ENCODE results near the gene MTUS2.
A peak's percentile ranks its signal among the peaks of the same experiment; 100 is the strongest.
"Not testable (repeated sequence)": the region's sequence is repeated elsewhere in the genome, so short reads cannot be mapped to it uniquely, and the experiment has no call there.

Gene MTUS2

DNA sequence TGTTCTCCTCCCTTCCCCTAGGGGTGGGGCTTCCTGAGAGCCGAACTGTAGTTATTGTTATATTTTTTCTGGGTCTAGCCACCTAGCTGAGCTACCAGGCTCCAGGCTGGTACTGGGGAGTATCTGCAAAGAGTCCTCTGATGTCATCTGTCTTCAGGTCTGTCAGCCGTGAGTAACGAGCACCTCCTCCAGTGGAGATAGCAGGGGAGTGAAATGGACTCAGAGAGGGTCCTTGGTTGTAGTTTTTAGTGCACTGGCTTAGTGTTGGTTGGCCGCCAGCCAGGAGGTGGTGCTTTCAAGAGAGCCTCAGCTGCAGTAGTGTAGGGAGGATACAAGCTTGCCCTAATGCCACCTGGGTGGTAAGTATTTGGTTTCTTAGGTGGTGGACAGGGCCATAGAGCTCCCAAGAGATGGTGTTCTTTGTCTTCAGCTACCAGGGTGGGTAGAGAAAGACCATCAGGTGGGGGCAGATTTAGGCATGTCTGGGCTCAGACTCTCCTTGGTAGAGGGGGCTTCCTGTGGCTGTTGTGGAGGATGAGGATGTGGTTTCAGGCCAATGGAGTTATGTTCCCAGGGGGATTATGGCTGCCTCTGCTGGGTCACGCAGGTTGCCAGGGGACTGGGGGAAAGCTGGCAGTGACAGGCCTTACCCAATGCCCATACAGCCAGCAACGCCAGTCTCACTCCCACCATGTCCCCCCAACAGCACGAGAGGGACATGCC, 525.9 kb downstream of the MTUS2 start:
- DNase-seq, result not testable (repeated sequence)

DNA sequence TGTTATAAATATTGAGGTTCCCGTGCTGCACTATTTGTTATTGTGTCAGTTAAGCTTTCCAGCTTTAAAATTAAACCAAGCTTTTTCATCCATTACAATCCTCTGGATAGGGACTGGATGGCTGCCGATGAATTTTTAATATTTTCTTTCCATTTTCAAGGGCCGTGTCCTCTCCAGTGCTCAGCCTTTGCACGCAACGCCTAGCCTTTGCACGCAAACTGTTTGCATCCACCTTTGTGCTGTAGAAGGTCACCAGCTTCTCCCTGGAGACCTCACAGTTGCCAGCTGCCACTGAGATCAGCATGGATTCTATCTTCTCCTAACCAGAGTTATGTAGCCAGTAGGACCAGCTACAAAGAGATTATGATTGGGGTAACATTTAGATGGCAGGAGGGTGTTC, 534.9 kb downstream of the MTUS2 start:
- no peak for DNase-seq

DNA sequence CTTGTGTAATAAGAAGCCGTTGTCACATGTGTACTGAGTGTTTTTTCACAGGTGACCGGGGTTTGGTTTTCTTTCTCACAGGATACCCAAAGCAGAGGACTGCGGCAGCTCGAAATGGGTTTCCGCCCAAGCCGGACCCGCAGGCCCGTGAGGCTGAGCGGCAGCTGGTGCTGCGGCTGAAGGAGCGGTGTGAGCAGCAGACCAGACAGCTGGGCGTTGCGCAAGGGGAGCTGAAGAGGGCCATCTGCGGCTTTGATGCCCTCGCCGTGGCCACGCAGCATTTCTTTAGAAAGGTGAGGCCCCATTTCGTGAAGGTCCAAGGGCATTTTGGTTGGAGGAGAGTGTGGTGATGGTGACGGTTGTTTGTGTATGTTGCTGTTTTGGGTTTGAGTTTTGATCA, 539.0 kb downstream of the MTUS2 start:
- no peak for DNase-seq

DNA sequence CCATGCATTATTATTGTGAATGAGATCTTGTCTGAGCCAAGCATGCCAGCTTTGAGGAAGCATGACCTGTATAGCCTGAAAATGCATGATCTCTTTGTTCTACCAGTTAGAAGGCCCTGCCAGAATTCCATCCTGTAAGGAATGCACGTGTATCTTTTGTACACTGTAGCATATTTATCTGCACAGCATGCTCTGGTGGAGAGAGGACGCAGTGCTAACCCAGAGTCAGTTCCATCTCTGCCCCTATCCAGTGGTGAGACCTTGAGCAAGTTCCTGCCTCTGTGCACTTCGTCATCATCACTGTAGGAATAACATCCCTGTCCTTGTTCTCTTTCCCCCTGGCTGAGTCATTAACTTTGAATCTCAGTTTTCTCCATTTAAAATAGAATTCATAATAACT, 541.6 kb downstream of the MTUS2 start:
- no peak for DNase-seq

DNA sequence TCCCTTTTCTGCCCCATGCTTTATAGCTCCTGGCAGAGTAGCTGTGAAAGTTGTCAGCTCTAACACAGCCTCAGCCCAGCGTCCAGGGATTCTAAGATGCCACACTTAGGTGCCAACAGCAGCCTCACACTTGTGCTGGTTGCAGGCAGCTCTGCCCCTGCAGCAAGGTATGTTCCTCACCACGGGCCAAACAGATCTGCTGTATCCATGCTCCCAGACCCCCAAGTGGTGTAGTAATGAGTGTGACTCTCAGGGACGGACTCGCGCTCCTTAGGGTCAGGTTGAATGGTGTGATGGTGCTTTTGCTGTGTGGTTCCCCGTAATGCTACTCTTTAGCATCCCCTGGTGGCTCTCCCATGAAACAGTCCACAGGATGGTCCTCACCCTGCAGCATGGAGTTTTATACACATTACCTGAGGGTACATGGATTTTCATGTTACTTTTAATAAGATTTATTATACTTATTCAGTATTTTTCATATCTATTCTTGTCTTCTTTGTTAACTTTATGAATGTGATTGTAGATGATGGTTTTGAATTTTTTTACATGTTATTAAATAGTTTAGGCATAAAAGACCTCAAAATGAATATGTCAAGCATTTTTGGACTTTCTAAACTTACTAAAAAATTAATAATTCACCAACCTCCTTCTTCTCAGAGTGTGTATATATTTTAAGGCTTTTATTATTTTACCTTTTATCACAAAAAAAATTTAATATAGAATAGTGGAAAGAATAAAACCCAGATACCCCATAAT, 542.9 kb downstream of the MTUS2 start:
- peak in 2 of 5 donors; percentile 11 to 38 for DNase-seq

DNA sequence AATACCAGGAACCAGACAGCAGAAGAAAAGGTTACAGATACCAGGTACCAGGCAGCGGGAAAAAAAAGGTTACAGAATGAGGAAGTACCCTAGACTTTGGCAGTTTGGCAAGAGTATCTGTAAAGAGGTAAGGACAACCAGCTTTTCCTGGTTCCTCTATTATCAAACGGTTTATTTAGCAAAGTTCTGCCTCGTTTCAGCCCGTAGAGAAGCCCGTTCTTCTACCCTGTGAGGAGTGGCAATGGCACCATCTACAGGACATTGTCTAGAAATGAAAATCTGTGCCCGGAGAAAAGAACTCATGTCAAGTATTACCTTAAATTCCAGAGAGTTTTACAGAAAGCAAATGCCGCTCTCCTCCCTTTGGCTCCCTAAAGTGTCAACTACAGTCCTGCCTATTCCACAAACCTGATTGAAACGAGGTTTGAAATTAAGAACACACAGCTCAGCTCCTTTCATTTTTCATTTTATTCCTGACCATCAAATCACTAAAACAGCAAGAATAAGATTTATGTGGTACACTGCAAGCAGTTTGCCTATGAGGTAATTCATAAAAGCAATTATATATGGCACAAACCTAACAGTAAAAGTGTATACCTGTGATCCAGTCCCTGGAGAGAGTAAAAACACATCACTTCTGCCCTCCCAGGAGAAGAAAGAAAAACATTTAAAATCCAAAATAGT, 549.1 kb downstream of the MTUS2 start:
- no peak for DNase-seq

DNA sequence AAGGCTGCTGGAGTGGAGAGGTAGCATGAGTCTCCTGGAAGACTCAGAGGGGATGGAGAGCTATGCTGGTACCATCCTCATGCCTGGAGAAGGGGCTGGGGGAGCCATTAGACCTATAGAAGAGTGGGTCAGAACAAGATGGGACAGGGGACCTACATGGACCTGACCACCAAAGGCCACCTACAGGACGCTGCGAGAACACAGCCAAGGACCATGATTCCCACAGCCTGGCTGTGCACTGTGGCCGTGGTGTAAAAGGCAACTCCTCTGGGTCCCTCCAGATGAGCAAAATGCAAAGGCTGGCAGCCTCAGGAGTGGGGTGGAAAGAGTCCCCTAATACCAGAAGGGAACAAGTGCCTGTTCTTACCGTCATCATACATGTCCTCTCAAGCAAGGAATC, 559.1 kb downstream of the MTUS2 start:
- no peak for DNase-seq

DNA sequence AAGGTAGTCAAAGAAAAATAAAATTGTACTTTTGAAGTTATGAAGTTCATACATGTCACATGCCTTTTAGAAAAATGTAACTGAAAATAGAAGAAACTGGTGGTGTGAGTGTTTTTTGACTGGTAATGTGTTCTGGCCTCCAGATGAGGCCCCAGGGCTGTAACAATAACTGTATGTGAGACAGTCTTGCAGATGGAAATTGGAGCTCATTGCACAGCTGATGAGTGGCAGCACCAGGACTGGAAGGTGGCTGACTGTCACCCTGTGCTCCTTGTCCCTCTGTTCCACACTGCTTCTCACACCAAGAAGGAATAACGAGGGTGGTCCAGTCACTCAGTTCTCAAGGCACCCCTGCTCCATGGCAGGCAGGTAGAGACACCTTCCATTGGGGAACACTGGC, 559.7 kb downstream of the MTUS2 start:
- DNase-seq, result no peak

DNA sequence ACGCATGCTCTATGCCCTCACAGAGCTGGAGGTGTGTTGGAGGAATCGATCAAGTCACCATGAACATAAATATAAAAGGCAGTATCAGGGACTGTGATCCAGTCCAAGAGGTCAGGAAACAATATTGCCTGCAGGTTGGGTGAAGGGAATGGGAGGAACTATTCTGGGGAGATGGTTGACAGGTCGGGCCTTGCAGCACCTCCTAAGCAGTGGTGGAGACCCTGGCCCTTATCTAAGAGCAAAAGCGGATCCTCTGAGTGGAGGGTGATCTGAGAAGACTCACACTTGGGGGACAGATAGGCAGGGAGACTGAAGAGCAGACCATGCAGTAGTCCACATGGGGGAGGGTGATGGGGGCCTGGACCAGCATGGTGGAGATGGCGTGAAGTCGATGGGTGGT, 561.9 kb downstream of the MTUS2 start:
- no peak for DNase-seq

DNA sequence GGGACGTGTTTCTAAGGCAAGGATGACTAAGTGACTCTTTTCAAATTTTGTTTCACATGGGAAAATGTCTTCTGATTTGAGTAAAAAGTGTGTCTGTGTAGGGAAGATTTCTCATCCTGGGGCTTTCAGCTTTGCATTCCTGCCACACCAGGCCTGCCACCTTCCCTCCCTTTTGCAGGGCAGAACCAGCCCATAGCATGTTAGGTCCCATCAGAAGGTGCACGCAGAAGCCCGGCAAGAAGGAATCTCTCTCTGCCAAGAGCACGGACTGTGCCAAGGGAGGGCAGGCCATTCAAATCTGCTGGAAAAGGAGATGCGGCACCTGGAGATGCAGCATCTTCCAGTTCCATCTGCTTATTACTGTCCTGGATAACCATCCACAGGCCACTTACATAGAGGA, 563.3 kb downstream of the MTUS2 start:
- no peak for DNase-seq

DNA sequence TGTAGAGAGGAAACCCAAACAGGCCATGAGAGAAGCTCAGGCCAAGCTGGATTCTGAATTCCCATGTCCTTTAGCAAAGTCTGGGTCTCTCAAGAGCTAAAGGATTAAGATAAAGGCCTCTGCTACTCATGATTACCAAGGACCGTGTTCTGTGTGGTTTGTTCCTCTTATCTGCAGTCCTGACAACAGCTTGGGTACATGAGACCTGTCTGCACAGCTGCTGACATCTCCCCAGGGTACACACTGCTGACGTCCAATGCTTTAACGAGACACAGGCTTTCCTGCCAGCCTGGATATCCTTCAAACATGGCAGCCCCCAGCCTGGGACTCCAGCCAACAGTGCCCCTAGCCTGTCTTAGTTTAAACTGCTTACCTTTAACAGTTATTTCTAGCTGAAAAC, 564.3 kb downstream of the MTUS2 start:
- DNase-seq, result no peak

DNA sequence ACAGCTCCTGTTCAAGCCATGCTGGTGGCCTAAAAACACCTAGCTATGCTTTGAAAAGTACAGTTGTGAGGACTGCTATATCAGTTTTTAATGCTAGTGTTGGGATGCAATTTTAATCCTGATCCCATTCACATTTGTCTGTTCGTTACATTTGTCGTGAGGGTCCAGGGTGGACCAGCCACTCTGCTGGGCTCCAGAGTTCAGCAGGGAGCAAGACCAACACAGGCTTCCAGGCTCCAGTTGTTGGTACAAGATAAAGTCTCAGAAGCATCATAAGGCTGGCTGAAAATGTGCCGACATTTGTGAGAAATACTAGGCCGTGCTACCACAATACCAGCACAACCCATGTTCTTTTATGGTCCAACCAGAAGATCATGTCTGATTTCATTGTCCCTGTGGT, 564.7 kb downstream of the MTUS2 start:
- DNase-seq, result no peak

DNA sequence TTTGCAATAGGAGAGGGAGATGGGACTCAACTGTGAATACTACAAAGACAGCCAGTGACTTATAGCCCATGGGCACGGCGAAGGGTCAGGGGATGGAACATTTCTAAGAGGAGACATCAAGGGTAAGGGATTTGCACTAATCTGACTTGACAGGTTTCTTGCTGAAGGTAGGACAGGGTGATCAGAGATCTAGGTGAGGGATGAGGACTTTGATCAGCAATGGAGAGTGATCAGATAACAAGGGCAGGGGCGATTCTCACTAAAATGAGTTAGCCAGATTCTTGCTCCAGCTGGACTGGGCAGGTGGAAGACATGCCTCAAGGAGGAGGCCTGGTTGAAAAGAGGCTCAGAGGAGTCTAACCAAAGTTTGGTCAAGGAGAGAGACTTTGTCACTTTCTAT, 566.1 kb downstream of the MTUS2 start:
- no peak for DNase-seq

DNA sequence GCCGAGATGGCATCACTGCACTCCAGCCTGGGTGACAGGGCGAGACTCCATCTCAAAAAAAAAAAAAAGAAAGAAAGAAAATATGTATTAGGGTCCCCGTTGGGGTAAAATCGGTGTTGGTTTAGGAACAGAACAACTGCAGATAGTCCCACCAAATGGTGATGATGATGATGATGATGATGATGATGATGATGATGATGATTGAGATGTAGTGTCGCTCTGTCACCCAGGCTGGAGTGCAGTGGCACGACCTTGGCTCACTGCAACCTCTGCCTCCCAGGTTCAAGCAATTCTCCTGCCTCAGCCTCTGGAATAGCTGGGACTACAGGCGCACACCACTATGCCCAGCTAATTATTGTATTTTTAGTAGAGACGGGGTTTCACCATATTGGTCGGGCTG, 570.5 kb downstream of the MTUS2 start:
- not testable (repeated sequence) for DNase-seq

DNA sequence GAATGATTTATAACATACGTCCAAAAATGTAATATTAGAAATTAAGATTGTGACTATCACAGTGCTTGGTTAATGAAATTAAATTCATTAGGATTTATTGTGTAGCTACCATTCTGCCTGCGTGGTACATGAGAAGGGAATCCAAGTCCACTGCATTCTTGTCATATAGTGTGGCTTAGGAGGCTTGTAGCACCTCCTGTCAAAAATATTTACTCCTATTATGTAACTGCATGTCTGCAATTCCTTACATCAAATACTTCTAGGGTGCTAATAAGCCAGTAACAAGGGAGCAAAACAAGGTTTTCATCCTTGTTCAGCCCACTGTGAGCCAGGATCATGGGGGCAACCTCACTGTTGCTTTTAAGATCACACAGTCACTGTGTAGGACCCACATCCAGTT, 576.3 kb downstream of the MTUS2 start:
- no peak for DNase-seq

DNA sequence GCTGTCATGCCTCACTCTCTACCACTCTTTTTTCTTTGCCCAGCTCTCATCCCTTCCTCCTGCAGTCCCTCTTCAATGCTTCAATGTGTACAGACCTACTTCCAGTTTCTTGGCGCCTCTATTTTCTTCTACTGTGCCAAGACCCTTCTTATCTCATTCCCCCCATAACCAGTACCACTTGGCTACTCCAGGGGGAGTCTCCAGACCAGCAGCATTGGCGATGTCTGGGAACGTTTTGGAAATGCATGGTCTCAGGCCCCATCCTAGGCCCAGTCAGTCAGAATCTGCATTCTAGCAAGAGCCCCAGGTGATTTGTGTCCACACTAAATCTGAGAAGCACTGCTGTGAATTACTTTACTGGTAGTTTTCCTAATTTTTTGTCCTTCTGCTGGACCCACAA, 577.1 kb downstream of the MTUS2 start:
- DNase-seq, result no peak

DNA sequence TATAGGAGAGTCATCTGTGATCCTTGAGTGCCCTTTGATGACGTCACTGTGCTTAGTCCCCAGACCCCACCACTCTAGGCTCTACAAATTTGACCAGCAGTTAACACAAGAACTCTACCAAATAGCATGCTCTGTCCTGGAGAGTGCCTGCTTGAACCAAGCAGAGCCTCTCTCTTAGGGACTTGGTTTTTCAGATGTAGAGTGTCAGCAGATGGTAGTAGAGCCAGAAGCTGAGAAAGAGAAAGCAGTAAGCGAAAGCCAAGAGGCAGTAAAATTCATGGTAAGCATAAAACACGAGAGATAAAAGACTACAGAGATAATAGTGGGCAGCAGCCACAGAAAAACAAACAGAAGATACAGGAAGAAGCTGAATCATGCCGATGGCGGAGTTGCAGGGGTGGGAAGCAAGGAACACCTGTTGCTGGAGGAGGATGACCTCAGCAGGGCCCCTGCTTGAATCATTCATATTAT, 582.1 kb downstream of the MTUS2 start:
- no peak for DNase-seq

DNA sequence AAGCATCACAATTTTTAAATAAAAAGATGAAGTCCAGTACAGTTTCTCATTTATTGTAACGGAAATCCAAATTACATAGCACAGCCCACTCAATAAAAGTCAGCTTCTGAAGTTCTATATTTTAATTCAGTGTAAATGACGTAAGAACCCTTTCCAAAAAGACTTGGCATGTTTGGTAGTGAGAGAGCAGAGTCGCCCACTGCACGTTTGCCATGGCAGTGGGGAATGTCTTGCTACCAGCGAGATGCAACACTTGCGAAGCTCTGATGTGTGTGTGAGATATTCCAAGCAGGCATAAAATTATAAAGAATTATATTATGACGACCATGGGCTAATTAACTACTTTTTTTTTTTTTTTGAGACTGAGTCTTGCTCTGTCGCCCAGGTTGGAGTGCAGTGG, 585.3 kb downstream of the MTUS2 start:
- DNase-seq, result no peak

DNA sequence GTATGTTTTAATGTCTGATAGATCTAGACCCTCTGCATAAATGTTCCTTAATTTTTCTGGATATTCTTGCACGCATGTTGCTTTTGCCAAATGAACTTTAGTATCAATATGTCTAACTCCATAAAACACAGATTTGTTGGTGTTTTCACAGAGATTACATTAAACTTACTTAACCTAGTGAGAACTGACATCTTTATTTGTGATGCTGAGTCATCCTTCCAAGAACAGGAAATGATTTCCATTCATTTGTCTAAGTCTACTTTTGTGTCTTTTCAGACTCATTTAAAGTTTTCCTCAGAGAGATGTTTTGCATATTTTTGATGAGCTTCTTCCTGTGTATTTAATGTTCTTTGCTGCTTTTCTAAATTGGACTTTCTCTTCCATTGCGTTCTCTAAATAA, 591.3 kb downstream of the MTUS2 start:
- no peak for DNase-seq

DNA sequence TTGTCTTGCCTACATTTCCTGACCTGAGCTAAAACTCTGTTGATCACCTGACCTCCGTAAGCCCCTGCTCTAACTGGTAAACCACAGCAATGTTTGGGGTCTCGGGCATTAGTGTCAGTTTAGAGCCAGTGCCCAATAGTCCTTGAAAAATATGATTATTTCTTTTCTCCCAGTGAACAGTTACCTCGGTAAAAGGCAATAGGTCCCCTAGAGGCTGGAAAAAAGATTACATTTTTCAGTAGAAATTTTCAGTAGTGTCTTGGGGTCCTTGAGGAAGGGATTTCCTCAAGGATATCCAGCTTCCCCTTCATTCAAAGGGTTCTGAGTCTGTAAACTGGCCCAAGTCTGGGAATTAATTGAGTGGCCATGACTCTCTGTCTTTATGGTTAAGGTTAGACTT, 597.9 kb downstream of the MTUS2 start:
- no peak for DNase-seq

DNA sequence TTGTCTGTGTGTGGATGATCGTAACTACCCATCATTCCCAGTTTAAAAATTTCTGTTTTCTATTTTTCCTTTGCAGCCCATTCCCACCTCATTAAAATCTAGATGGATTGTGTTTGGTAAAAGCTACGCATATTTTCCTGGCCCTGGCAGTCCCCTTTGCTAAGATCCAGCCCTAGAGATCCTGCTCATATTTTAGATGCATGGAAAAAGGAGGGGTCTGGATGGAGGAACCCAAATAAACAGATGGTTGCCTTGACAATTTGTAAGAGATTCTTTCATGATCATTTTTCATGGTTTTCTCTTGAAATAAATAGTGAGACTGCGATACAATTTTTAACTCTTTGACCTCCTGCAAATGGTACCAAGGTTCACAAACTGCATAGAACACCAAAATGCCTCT, 601.0 kb downstream of the MTUS2 start:
- no peak for DNase-seq

DNA sequence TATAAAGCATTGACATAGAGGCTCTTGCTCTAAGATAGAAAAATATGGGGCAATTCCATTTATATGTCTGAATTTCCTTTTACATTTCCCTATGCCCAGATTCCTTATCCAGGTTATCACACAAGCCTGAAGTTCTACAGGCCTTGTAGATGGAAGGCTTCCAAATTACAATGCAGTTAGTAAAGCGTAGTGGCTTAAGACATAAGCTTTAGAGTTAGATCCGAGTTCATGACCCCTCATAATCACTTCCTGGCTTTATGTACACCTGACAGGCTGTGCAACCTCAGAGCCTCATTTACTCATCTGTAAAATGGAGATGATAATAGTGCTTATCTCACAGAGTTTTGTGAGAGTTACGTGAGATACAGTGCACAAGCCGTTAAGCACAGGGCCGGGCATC, 601.9 kb downstream of the MTUS2 start:
- no peak for DNase-seq

DNA sequence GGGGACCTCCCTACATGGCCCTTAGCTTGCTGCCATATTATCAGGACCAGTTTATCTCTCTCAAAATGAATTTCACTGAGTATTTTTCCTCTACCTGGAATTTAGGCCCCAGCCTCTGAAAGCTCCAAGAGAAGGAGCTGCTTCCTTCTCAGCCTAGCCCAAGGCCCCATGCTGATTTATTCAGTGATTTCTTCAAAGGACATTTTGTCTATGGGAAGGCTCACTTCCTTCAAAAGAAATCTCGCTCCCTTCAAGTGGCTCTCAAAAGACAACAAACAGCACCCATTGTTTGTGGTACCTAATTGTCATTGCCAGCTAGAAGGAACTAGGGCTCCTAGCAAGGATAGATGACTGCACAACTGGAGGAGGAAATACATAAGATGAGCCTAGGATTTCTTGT, 602.9 kb downstream of the MTUS2 start:
- DNase-seq, result no peak

DNA sequence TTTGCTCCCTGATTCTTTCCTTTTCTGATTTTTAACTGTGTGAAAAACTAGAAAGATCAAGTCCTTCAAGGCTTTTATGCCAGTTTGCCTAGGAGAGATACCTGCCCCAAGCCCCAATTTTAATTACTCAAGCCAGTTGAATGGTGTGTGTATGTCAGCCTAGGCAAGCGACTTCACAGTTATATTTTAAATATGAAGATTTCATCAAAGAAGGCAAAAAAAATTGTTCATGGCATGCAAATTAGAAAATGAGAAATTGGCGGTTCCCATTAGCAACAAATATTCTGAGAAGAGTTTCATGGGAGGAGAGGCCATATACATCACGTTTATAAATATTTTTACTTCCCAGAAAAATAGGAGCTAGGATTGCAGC, 607.8 kb downstream of the MTUS2 start:
- no peak for DNase-seq

Data from T-helper 1 cell (primary cell).